HEK293 (cell line): ENCODE measurements around the gene PCSK2.
A peak's percentile ranks its signal among the peaks of the same experiment; 100 is the strongest.

Source experiments
- CTCF ChIA-PET: fragments of 350-600 bp; formaldehyde crosslinking; extraction: SDS; loops from one replicate; lab custom pipeline; 2021; ENCODE audit warnings: antibody characterized with exemption; lab: Yijun Ruan, JAX
- POLR2A ChIA-PET: fragments of 300-600 bp; formaldehyde crosslinking; extraction: SDS; loops from one replicate; lab custom pipeline; 2020; ENCODE audit warnings: antibody characterized with exemption, inconsistent platforms; lab: Yijun Ruan, JAX
- H3K27ac ChIP-seq: fragments of 200-500 bp; sonication (Bioruptor generic); 2 replicates; pipeline ENCODE4 v1.5.1; 2014; ENCODE audit warnings: low read depth, low read length, control low read depth, inconsistent platforms; ENCODE audit errors: extremely low read depth
- H3K36me3 ChIP-seq, 2 experiments: fragments of 200-500 bp in 1 of 2; sonication (Bioruptor generic) in 1 of 2; 1 replicate in 1 of 2; 2 replicates in 1 of 2; pipeline ENCODE4 v1.5.1; 2014 to 2017; ENCODE audit warnings: inconsistent platforms in 2 of 2, low read length in 2 of 2; ENCODE audit not compliant: control insufficient read depth in 2 of 2, insufficient read depth in 1 of 2
- H3K4me1 ChIP-seq: fragments of 200-500 bp; sonication (Bioruptor generic); 2 replicates; pipeline ENCODE4 v1.5.1; 2014; ENCODE audit warnings: mild to moderate bottlenecking, low read length, inconsistent platforms; ENCODE audit not compliant: control insufficient read depth, insufficient read depth
- H3K4me3 ChIP-seq: 2 replicates; pipeline ENCODE4 v1.5.1; 2011; ENCODE audit warnings: low read depth, mild to moderate bottlenecking, control low read depth, low read length, moderate library complexity
- H3K9me3 ChIP-seq: fragments of 200-500 bp; sonication (Bioruptor generic); 2 replicates; pipeline ENCODE4 v1.5.1; 2014; ENCODE audit warnings: low read depth, low read length, inconsistent platforms; ENCODE audit not compliant: control insufficient read depth, insufficient read depth
- BCL11A ChIP-seq: fragments of 450-650 bp; formaldehyde crosslinking; IDR thresholded peaks from 2 replicates; pipeline ENCODE4 v1.5.1; 2016; ENCODE audit warnings: low read depth, missing biosample characterization, missing genetic modification characterization
- GLIS2 ChIP-seq: fragments of 450-650 bp; formaldehyde crosslinking; IDR thresholded peaks from 2 replicates; pipeline ENCODE4 v1.5.1; 2016; ENCODE audit warnings: missing biosample characterization, missing genetic modification characterization
- ZIC2 ChIP-seq: fragments of 450-650 bp; formaldehyde crosslinking; IDR thresholded peaks from 2 replicates; pipeline ENCODE4 v1.5.1; 2016; ENCODE audit warnings: missing biosample characterization, missing genetic modification characterization
- ZNF121 ChIP-seq: fragments of 450-650 bp; formaldehyde crosslinking; IDR thresholded peaks from 2 replicates; pipeline ENCODE4 v1.5.1; 2016; ENCODE audit warnings: missing biosample characterization, missing genetic modification characterization
- ZNF157 ChIP-seq: fragments of 450-650 bp; formaldehyde crosslinking; IDR thresholded peaks from 2 replicates; pipeline ENCODE4 v1.5.1; 2016; ENCODE audit warnings: missing biosample characterization, missing genetic modification characterization
- ZNF16 ChIP-seq: fragments of 450-650 bp; formaldehyde crosslinking; IDR thresholded peaks from 2 replicates; pipeline ENCODE4 v1.5.1; 2016; ENCODE audit warnings: low read depth, missing biosample characterization, missing genetic modification characterization
- ZNF202 ChIP-seq: fragments of 450-650 bp; formaldehyde crosslinking; IDR thresholded peaks from 2 replicates; pipeline ENCODE4 v1.5.1; 2016; ENCODE audit warnings: missing biosample characterization, missing genetic modification characterization, borderline replicate concordance
- ZNF23 ChIP-seq: fragments of 450-650 bp; formaldehyde crosslinking; IDR thresholded peaks from 2 replicates; pipeline ENCODE4 v1.5.1; 2016; ENCODE audit warnings: missing biosample characterization, missing genetic modification characterization, borderline replicate concordance
- ZNF248 ChIP-seq: fragments of 450-650 bp; formaldehyde crosslinking; IDR thresholded peaks from 2 replicates; pipeline ENCODE4 v1.5.1; 2017; ENCODE audit warnings: missing biosample characterization, missing genetic modification characterization
- ZNF292 ChIP-seq: fragments of 450-650 bp; formaldehyde crosslinking; IDR thresholded peaks from 2 replicates; pipeline ENCODE4 v1.5.1; 2016; ENCODE audit warnings: low read depth, missing biosample characterization, missing genetic modification characterization, borderline replicate concordance
- ZNF354C ChIP-seq: fragments of 450-650 bp; formaldehyde crosslinking; IDR thresholded peaks from 2 replicates; pipeline ENCODE4 v1.5.1; 2016; ENCODE audit warnings: missing biosample characterization, missing genetic modification characterization, low read depth, borderline replicate concordance
- ZNF416 ChIP-seq: fragments of 450-650 bp; formaldehyde crosslinking; IDR thresholded peaks from 2 replicates; pipeline ENCODE4 v1.5.1; 2016; ENCODE audit warnings: missing biosample characterization, missing genetic modification characterization
- ZNF426 ChIP-seq: fragments of 450-650 bp; formaldehyde crosslinking; IDR thresholded peaks from 2 replicates; pipeline ENCODE4 v1.5.1; 2017; ENCODE audit warnings: missing biosample characterization, missing genetic modification characterization, mild to moderate bottlenecking, inconsistent platforms, moderate library complexity
- ZNF48 ChIP-seq: fragments of 450-650 bp; formaldehyde crosslinking; IDR thresholded peaks from 2 replicates; pipeline ENCODE4 v1.5.1; 2016; ENCODE audit warnings: missing biosample characterization, missing genetic modification characterization
- ZNF521 ChIP-seq: fragments of 450-650 bp; formaldehyde crosslinking; IDR thresholded peaks from 2 replicates; pipeline ENCODE4 v1.5.1; 2017; ENCODE audit warnings: missing biosample characterization, mild to moderate bottlenecking, missing genetic modification characterization
- ZNF529 ChIP-seq: fragments of 450-650 bp; formaldehyde crosslinking; IDR thresholded peaks from 2 replicates; pipeline ENCODE4 v1.5.1; 2017; ENCODE audit warnings: missing genetic modification characterization, missing biosample characterization; ENCODE audit not compliant: insufficient replicate concordance
- ZNF776 ChIP-seq: fragments of 450-650 bp; formaldehyde crosslinking; IDR thresholded peaks from 2 replicates; pipeline ENCODE4 v1.5.0; 2017; ENCODE audit warnings: missing biosample characterization, missing genetic modification characterization, borderline replicate concordance
- ZSCAN23 ChIP-seq: fragments of 450-650 bp; formaldehyde crosslinking; IDR thresholded peaks from 2 replicates; pipeline ENCODE4 v1.5.1; 2016; ENCODE audit warnings: missing biosample characterization, missing genetic modification characterization
- TF ChIP-seq, protein P1 (sequence below): fragments of 450-650 bp; formaldehyde crosslinking; IDR thresholded peaks from 2 replicates; pipeline ENCODE4 v1.5.1; 2016; ENCODE audit warnings: missing biosample characterization, missing genetic modification characterization

Gene PCSK2

GRCh38 chr20:17287998-17288397 is 61.2 kb downstream of the PCSK2 start:
- no peak overlapping the region for H3K27ac ChIP-seq
- no peak overlapping the region for H3K4me3 ChIP-seq
- CTCF ChIA-PET: interaction anchor here (0.5 to 0.8 kb wide), 3 partner anchors 15 to 144 kb away, joined by 3 read pairs; no protein-coding TSS in a partner anchor
- no peaks in the 10 kb centered on the region for H3K9me3 ChIP-seq
- H3K36me3 ChIP-seq: no peaks in the 10 kb centered on the region
- H3K4me1 ChIP-seq: no peaks in the 10 kb centered on the region
- POLR2A ChIA-PET: no interaction called here
- TF ChIP-seq ZNF202 (no peak), ZSCAN23 (tag by site-specific recombination) (no peak), ZNF157 (tag by site-specific recombination) (no peak), ZIC2 (no peak)
- TF ChIP-seq, all 188 proteins: peak for 0

GRCh38 chr20:17295151-17295726 is 68.4 kb downstream of the PCSK2 start:
- H3K36me3 ChIP-seq: no peaks in the 10 kb centered on the region
- POLR2A ChIA-PET: no interaction called here
- H3K4me1 ChIP-seq: peaks cover 5% of the 10 kb centered on the region; the same call in 1 of the 2 replicates
- TF ChIP-seq ZNF426 (tag by site-specific recombination) (peak; percentile 11; the same call in 1 of the 2 replicates), BCL11A (tag by site-specific recombination) (no peak)
- CTCF ChIA-PET: no interaction called here
- no peak overlapping the region for H3K27ac ChIP-seq
- H3K4me3 ChIP-seq: no peak overlapping the region
- no peaks in the 10 kb centered on the region for H3K9me3 ChIP-seq

DNA sequence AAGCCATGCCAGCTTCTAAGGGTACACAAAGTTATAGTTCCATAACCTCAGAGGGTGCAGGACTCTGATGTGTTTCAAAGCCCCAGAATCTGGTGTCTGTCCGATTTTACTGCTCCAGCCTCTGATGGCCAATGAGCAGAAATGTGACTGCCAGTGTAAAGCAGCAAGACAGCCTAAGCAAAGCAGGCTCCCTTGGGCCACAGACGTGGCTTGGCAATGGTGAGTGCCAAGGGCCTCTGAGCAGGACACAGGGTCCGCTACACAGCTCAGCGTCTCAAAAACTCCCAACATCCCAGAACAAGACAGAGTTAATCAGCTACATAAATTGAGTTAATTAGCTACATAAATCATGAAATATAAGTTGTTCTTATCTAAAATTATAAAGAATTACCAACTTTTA is 69.2 kb downstream of the PCSK2 start:
- CTCF ChIA-PET: interaction anchor here (1.6 kb wide), 1 partner anchor 14 kb away, joined by 5 read pairs; no protein-coding TSS in a partner anchor
- TF ChIP-seq ZNF416 (tag by site-specific recombination) (no peak), ZNF529 (tag by site-specific recombination) (no peak), ZNF48 (no peak), ZNF354C (no peak), ZNF121 (tag by site-specific recombination) (no peak), ZNF776 (tag by site-specific recombination) (no peak), ZNF292 (tag by site-specific recombination) (no peak), GLIS2 (tag by site-specific recombination) (no peak), ZNF23 (tag by site-specific recombination) (no peak), ZNF202 (no peak)
- TF ChIP-seq, protein P1, sequence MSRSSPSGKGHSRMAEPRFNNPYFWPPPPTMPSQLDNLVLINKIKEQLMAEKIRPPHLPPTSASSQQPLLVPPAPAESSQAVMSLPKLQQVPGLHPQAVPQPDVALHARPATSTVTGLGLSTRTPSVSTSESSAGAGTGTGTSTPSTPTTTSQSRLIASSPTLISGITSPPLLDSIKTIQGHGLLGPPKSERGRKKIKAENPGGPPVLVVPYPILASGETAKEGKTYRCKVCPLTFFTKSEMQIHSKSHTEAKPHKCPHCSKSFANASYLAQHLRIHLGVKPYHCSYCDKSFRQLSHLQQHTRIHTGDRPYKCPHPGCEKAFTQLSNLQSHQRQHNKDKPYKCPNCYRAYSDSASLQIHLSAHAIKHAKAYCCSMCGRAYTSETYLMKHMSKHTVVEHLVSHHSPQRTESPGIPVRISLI (tag by site-specific recombination): no peak
- H3K4me3 ChIP-seq: no peak overlapping the region
- POLR2A ChIA-PET: no interaction called here
- H3K4me1 ChIP-seq: peaks cover 5% of the 10 kb centered on the region; the same call in 1 of the 2 replicates
- no peaks in the 10 kb centered on the region for H3K9me3 ChIP-seq
- H3K27ac ChIP-seq: no peak overlapping the region
- no peaks in the 10 kb centered on the region for H3K36me3 ChIP-seq

GRCh38 chr20:17298171-17298570 is 71.3 kb downstream of the PCSK2 start:
- TF ChIP-seq ZNF16 (tag by site-specific recombination) (no peak), ZNF248 (tag by site-specific recombination) (no peak), ZNF521 (tag by site-specific recombination) (no peak)

More at GRCh38 chr20:17298171-17298570, 71.3 kb downstream of the PCSK2 start:
- no peaks in the 10 kb centered on the region for H3K36me3 ChIP-seq
- H3K27ac ChIP-seq: no peak overlapping the region
- CTCF ChIA-PET: interaction anchor here (0.7 to 0.8 kb wide), 2 partner anchors 9 to 496 kb away, joined by 3 read pairs; no protein-coding TSS in a partner anchor
- no peaks in the 10 kb centered on the region for H3K9me3 ChIP-seq
- H3K4me3 ChIP-seq: no peak overlapping the region
- POLR2A ChIA-PET: no interaction called here
- H3K4me1 ChIP-seq: peaks cover 5% of the 10 kb centered on the region; the same call in 1 of the 2 replicates
